ENCODE results near the gene FAM114A1. TPM values are rescaled to one million over a fixed set of nuclear protein-coding genes. Genes with fewer than 3 reads are reported as not detected.

The FAM114A1 gene
- total RNA-seq, 1 donor from 2014 or later: 147 TPM

Other genes starting within 250 kb of the FAM114A1 start
- 17.5 and 30.6 TPM in 2 replicates for gene KLF3, start 203.6 kb upstream of the FAM114A1 start, total RNA-seq
- not detected in 2 replicates for gene TLR10, start 84.8 kb upstream of the FAM114A1 start, total RNA-seq
- gene TLR1, start 63.0 kb upstream of the FAM114A1 start, total RNA-seq: 8.7 and 25.2 TPM in 2 replicates
- gene TLR6, start 11.0 kb upstream of the FAM114A1 start, total RNA-seq: 0.65 and 2.8 TPM in 2 replicates
- not detected in 2 replicates for gene TMEM156, start 164.6 kb downstream of the FAM114A1 start, total RNA-seq
- gene KLHL5, start 194.4 kb downstream of the FAM114A1 start, total RNA-seq: 82.3 and 100 TPM in 2 replicates